Measurements from ENCODE around the gene KCNMA1. TPM values are rescaled to one million over a fixed set of nuclear protein-coding genes. Genes with fewer than 3 reads are reported as not detected.

The KCNMA1 gene
- total RNA-seq, 1 donor: 77.8 TPM

DNA sequence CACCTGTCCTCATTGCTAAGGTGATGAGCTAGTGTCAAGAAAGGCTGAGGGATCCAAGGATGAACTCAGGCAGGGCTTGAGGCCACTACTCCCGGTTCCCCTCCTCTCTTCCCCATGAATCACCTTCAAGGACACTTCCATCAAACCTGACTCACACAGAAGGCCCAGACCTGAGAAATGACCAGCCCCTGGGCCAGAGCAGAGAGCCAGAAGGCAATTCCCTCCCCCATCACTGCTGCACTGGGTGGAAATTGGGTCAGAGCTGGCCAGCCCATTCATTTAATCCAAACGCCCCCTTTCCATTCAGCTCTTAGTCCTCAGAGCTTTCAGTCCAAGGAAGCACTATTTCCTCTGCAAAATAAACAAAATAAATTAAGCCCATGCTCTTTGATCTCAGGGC is 182.0 kb downstream of the KCNMA1 start:
- H3K9me3 ChIP-seq (ENCODE audit: low read depth, low read length): no peaks in the 10 kb centered on the region
- peaks cover 9% of the 10 kb centered on the region for H3K4me1 ChIP-seq (ENCODE audit: insufficient read depth, low read length)
- no peak overlapping the region for H3K4me2 ChIP-seq (ENCODE audit: insufficient read depth, low read length)
- H2AFZ ChIP-seq (ENCODE audit: low read length): no peak overlapping the region
- no peaks in the 10 kb centered on the region for H3K36me3 ChIP-seq (ENCODE audit: insufficient read depth, low read length)
- H3K4me3 ChIP-seq (ENCODE audit: insufficient read depth, low read length): no peak overlapping the region
- DNase-seq (ENCODE audit: insufficient read length, low spot score, missing footprints): no peak
- H3K27me3 ChIP-seq (ENCODE audit: insufficient read depth, low read length): no peaks in the 10 kb centered on the region
- H4K20me1 ChIP-seq (ENCODE audit: insufficient read depth, low read length): no peaks in the 10 kb centered on the region
- no peak for TF ChIP-seq CTCF (IDR thresholded peaks at IDR 0.05; ENCODE audit: extremely low read depth, low read depth, low read length)
- H3K79me2 ChIP-seq (ENCODE audit: insufficient read depth, low read length): peaks cover 3% of the 10 kb centered on the region
- no peak overlapping the region for H3K27ac ChIP-seq (ENCODE audit: low read depth, low read length)

- Histone ChIP-seq H3K27me3 (ENCODE audit: insufficient read depth, low read length) (no peaks in the 10 kb centered on the region), H3K4me3 (ENCODE audit: insufficient read depth, low read length) (no peak overlapping the region), H3K4me1 (ENCODE audit: insufficient read depth, low read length) (no peaks in the 10 kb centered on the region), H3K79me2 (ENCODE audit: insufficient read depth, low read length) (peaks cover under 1% of the 10 kb centered on the region), H3K36me3 (ENCODE audit: insufficient read depth, low read length) (no peaks in the 10 kb centered on the region), H3K4me2 (ENCODE audit: insufficient read depth, low read length) (no peak overlapping the region), H3K9me3 (ENCODE audit: low read depth, low read length) (no peaks in the 10 kb centered on the region), H2AFZ (ENCODE audit: low read length) (no peak overlapping the region), H4K20me1 (ENCODE audit: insufficient read depth, low read length) (no peaks in the 10 kb centered on the region), H3K27ac (ENCODE audit: low read depth, low read length) (no peak overlapping the region)
- TF ChIP-seq CTCF (IDR thresholded peaks at IDR 0.05; ENCODE audit: extremely low read depth, low read depth, low read length): no peak
- DNase-seq (ENCODE audit: insufficient read length, low spot score, missing footprints): no peak
Observed at GRCh38 chr10:77452952-77453564, 184.6 kb downstream of the KCNMA1 start.

GRCh38 chr10:77451886-77452285 is 185.7 kb downstream of the KCNMA1 start:
- H3K27me3 ChIP-seq (ENCODE audit: insufficient read depth, low read length): no peaks in the 10 kb centered on the region
- H3K4me1 ChIP-seq (ENCODE audit: insufficient read depth, low read length): no peaks in the 10 kb centered on the region
- no peaks in the 10 kb centered on the region for H4K20me1 ChIP-seq (ENCODE audit: insufficient read depth, low read length)
- no peaks in the 10 kb centered on the region for H3K9me3 ChIP-seq (ENCODE audit: low read depth, low read length)
- no peak for DNase-seq (ENCODE audit: insufficient read length, low spot score, missing footprints)
- H3K36me3 ChIP-seq (ENCODE audit: insufficient read depth, low read length): no peaks in the 10 kb centered on the region
- no peak overlapping the region for H3K4me3 ChIP-seq (ENCODE audit: insufficient read depth, low read length)
- H3K79me2 ChIP-seq (ENCODE audit: insufficient read depth, low read length): no peaks in the 10 kb centered on the region
- H3K4me2 ChIP-seq (ENCODE audit: insufficient read depth, low read length): no peak overlapping the region
- H2AFZ ChIP-seq (ENCODE audit: low read length): no peak overlapping the region
- no peak overlapping the region for H3K27ac ChIP-seq (ENCODE audit: low read depth, low read length)
- TF ChIP-seq CTCF (IDR thresholded peaks at IDR 0.05; ENCODE audit: extremely low read depth, low read depth, low read length): no peak

DNA sequence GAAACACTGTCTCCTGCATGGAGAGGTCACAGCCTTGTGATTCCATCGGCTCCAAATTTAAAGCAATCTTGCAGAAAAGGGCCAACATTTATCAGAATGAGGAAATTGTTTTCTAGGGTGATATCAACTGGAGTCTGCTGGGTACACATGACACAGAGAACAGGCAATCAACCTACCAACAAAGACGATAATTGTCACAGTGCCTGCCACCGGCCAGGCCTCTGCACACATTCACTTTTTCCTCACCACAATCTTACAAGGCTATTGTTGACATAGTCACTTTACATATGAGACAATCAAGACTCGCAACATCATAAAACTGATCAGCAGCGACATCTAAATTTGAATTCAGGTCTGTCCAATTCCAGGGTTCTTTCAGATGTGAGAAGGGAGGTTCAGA is 189.4 kb downstream of the KCNMA1 start:
- H3K27me3 ChIP-seq (ENCODE audit: insufficient read depth, low read length): no peaks in the 10 kb centered on the region
- no peak overlapping the region for H3K4me2 ChIP-seq (ENCODE audit: insufficient read depth, low read length)
- no peak overlapping the region for H2AFZ ChIP-seq (ENCODE audit: low read length)
- H3K79me2 ChIP-seq (ENCODE audit: insufficient read depth, low read length): peaks cover 4% of the 10 kb centered on the region
- TF ChIP-seq CTCF (IDR thresholded peaks at IDR 0.05; ENCODE audit: extremely low read depth, low read depth, low read length): no peak
- DNase-seq (ENCODE audit: insufficient read length, low spot score, missing footprints): no peak
- no peaks in the 10 kb centered on the region for H3K36me3 ChIP-seq (ENCODE audit: insufficient read depth, low read length)
- H3K4me1 ChIP-seq (ENCODE audit: insufficient read depth, low read length): no peaks in the 10 kb centered on the region
- H4K20me1 ChIP-seq (ENCODE audit: insufficient read depth, low read length): no peaks in the 10 kb centered on the region
- no peak overlapping the region for H3K27ac ChIP-seq (ENCODE audit: low read depth, low read length)
- H3K4me3 ChIP-seq (ENCODE audit: insufficient read depth, low read length): no peak overlapping the region
- no peaks in the 10 kb centered on the region for H3K9me3 ChIP-seq (ENCODE audit: low read depth, low read length)

Data from osteoblast (primary cell).